ENCODE results near the gene ACOX3. TPM values are rescaled to one million over a fixed set of nuclear protein-coding genes. Genes with fewer than 3 reads are reported as not detected.

Gene ACOX3
- polyA plus RNA-seq, 1 of the 3 experiments (the other 2 are of a cell fraction): 8.4 TPM

DNA sequence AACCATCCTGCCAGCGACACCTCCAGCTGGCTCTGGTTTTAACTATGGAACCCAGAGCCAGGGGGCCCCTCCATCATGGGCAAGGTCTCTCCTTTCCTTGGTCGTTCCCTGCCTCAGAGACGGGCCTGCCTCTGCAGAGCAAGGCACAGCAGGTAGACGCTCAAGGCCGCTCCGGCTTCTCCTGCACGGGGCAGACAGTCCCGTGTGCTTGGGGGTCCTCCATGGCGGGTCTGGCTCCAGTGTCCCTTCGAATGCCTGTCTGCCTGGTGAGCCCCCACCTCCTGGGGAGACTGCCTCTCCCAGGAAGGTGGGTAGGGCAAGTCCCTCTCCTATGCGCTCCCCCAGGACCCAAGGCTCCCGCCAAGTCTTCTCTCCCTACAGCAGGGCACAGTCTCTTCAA is 71.5 kb downstream of the ACOX3 start:
- no peak overlapping the region for H2AFZ ChIP-seq (ENCODE audit: low read depth)
- DNase-seq: no peak
- no peaks in the 10 kb centered on the region for H4K20me1 ChIP-seq (ENCODE audit: insufficient read depth)
- TF ChIP-seq, protein P1, sequence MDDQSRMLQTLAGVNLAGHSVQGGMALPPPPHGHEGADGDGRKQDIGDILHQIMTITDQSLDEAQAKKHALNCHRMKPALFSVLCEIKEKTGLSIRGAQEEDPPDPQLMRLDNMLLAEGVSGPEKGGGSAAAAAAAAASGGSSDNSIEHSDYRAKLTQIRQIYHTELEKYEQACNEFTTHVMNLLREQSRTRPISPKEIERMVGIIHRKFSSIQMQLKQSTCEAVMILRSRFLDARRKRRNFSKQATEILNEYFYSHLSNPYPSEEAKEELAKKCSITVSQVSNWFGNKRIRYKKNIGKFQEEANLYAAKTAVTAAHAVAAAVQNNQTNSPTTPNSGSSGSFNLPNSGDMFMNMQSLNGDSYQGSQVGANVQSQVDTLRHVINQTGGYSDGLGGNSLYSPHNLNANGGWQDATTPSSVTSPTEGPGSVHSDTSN (IDR thresholded peaks at IDR 0.05): no peak
- TF ChIP-seq MAX (IDR thresholded peaks at IDR 0.05; ENCODE audit: low read depth) (no peak), SMC3 (IDR thresholded peaks at IDR 0.05; ENCODE audit: low read depth, low read length) (no peak), MEF2A (IDR thresholded peaks at IDR 0.05; ENCODE audit: borderline replicate concordance, low read depth) (no peak), RAD21 (IDR thresholded peaks at IDR 0.05; ENCODE audit: low read length) (no peak), TEAD4 (IDR thresholded peaks at IDR 0.05; ENCODE audit: borderline replicate concordance, insufficient read depth) (no peak), USF1 (IDR thresholded peaks at IDR 0.05; ENCODE audit: borderline replicate concordance, low read depth) (no peak), RXRA (IDR thresholded peaks at IDR 0.05; ENCODE audit: borderline replicate concordance, low read depth) (no peak), MXI1 (IDR thresholded peaks at IDR 0.05; ENCODE audit: low read depth, low read length) (no peak), SIN3A (IDR thresholded peaks at IDR 0.05; ENCODE audit: borderline replicate concordance, low read depth, low read length) (no peak)
- 97% methylated on average over 6 of the region's 12 CpGs for WGBS (ENCODE audit: low lambda C conversion rate)
- ChIA-PET POLR2A (no interaction called here), CTCF (interaction anchor here (0.8 kb wide), 1 partner anchor 9 kb away, joined by 3 read pairs; no protein-coding TSS in a partner anchor)
- H3K9me3 ChIP-seq: no peaks in the 10 kb centered on the region
- H3K27ac ChIP-seq (ENCODE audit: low read depth in 2 of 2, low read length in 1 of 2): no peak overlapping the region
- H3K79me2 ChIP-seq (ENCODE audit: insufficient read depth): no peaks in the 10 kb centered on the region
- no peaks in the 10 kb centered on the region for H3K27me3 ChIP-seq (ENCODE audit: insufficient read depth)
- no peaks in the 10 kb centered on the region for H3K9me2 ChIP-seq
- H3K4me2 ChIP-seq: no peak overlapping the region
- H3K4me3 ChIP-seq (ENCODE audit: low read depth in 2 of 2, low read length in 1 of 2): no peak overlapping the region
- no peaks in the 10 kb centered on the region for H3K36me3 ChIP-seq (replicated peaks in 1 of 2; ENCODE audit: control insufficient read depth in 1 of 2, insufficient read depth in 2 of 2, low read length in 1 of 2)
- H3F3A ChIP-seq (replicated peaks; ENCODE audit: insufficient read depth): no peaks in the 10 kb centered on the region
- peaks cover 0 to 15% of the 10 kb centered on the region in 2 experiments; a peak in 2 of 4 replicates for H3K4me1 ChIP-seq (ENCODE audit: control insufficient read depth in 1 of 2, insufficient read depth in 2 of 2, low read depth in 1 of 2, low read length in 1 of 2)
- H3K9ac ChIP-seq: no peak overlapping the region

GRCh38 chr4:8368061-8368481 is 72.5 kb downstream of the ACOX3 start:
- Histone ChIP-seq H4K20me1 (ENCODE audit: insufficient read depth) (no peaks in the 10 kb centered on the region), H3K79me2 (ENCODE audit: insufficient read depth) (no peaks in the 10 kb centered on the region), H3K27me3 (ENCODE audit: insufficient read depth) (no peaks in the 10 kb centered on the region), H3F3A (replicated peaks; ENCODE audit: insufficient read depth) (no peaks in the 10 kb centered on the region), H3K4me3 (ENCODE audit: low read depth in 2 of 2, low read length in 1 of 2) (no peak overlapping the region), H2AFZ (ENCODE audit: low read depth) (no peak overlapping the region), H3K4me1 (ENCODE audit: control insufficient read depth in 1 of 2, insufficient read depth in 2 of 2, low read depth in 1 of 2, low read length in 1 of 2) (peaks cover 0 to 15% of the 10 kb centered on the region in 2 experiments; a peak in 2 of 4 replicates), H3K9ac (no peak overlapping the region), H3K27ac (ENCODE audit: low read depth in 2 of 2, low read length in 1 of 2) (no peak overlapping the region), H3K9me3 (no peaks in the 10 kb centered on the region), H3K36me3 (replicated peaks in 1 of 2; ENCODE audit: control insufficient read depth in 1 of 2, insufficient read depth in 2 of 2, low read length in 1 of 2) (no peaks in the 10 kb centered on the region), H3K4me2 (no peak overlapping the region), H3K9me2 (no peaks in the 10 kb centered on the region)
- POLR2A ChIA-PET: no interaction called here
- CTCF ChIA-PET: interaction anchor here (0.8 kb wide), 1 partner anchor 8 kb away, joined by 3 read pairs; no protein-coding TSS in a partner anchor
- WGBS (ENCODE audit: low lambda C conversion rate): 92% methylated on average over 6 of the region's 12 CpGs
- no peak for DNase-seq
- TF ChIP-seq TCF12 (IDR thresholded peaks at IDR 0.05): no peak
- TF ChIP-seq RCOR1 (IDR thresholded peaks at IDR 0.05; ENCODE audit: low read length): no peak
- TF ChIP-seq, protein P2, sequence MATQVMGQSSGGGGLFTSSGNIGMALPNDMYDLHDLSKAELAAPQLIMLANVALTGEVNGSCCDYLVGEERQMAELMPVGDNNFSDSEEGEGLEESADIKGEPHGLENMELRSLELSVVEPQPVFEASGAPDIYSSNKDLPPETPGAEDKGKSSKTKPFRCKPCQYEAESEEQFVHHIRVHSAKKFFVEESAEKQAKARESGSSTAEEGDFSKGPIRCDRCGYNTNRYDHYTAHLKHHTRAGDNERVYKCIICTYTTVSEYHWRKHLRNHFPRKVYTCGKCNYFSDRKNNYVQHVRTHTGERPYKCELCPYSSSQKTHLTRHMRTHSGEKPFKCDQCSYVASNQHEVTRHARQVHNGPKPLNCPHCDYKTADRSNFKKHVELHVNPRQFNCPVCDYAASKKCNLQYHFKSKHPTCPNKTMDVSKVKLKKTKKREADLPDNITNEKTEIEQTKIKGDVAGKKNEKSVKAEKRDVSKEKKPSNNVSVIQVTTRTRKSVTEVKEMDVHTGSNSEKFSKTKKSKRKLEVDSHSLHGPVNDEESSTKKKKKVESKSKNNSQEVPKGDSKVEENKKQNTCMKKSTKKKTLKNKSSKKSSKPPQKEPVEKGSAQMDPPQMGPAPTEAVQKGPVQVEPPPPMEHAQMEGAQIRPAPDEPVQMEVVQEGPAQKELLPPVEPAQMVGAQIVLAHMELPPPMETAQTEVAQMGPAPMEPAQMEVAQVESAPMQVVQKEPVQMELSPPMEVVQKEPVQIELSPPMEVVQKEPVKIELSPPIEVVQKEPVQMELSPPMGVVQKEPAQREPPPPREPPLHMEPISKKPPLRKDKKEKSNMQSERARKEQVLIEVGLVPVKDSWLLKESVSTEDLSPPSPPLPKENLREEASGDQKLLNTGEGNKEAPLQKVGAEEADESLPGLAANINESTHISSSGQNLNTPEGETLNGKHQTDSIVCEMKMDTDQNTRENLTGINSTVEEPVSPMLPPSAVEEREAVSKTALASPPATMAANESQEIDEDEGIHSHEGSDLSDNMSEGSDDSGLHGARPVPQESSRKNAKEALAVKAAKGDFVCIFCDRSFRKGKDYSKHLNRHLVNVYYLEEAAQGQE (IDR thresholded peaks at IDR 0.05; ENCODE audit: low read depth, low read length): no peak
- TF ChIP-seq FOXJ3 (CRISPR knock-in tag; IDR thresholded peaks at IDR 0.05): no peak
- TF ChIP-seq EZH2phosphoT487 (IDR thresholded peaks at IDR 0.05; ENCODE audit: borderline replicate concordance, low read depth): no peak
- TF ChIP-seq POLR2AphosphoS5 (IDR thresholded peaks at IDR 0.05; ENCODE audit: low read depth, low read length): no peak
- no peak for TF ChIP-seq MEF2A (IDR thresholded peaks at IDR 0.05; ENCODE audit: borderline replicate concordance, low read depth)
- no peak for TF ChIP-seq JUND (IDR thresholded peaks at IDR 0.05)
- no peak for TF ChIP-seq USF2 (IDR thresholded peaks at IDR 0.05; ENCODE audit: borderline replicate concordance, low read depth, low read length)
- no peak for TF ChIP-seq EP300 (IDR thresholded peaks at IDR 0.05; ENCODE audit: borderline replicate concordance in 1 of 2, low read depth in 1 of 2, low read length in 1 of 2)
- no peak for TF ChIP-seq TAF1 (IDR thresholded peaks at IDR 0.05; ENCODE audit: borderline replicate concordance, low read depth, low read length)
- no peak for TF ChIP-seq CHD2 (IDR thresholded peaks at IDR 0.05; ENCODE audit: low read length, partially characterized antibody)
- no peak for TF ChIP-seq RFX5 (IDR thresholded peaks at IDR 0.05; ENCODE audit: low read length)
- TF ChIP-seq NFIC (IDR thresholded peaks at IDR 0.05; ENCODE audit: borderline replicate concordance): no peak
